ENCODE measurements around the gene UBE2D2. TPM values are rescaled to one million over a fixed set of nuclear protein-coding genes. Genes with fewer than 3 reads are reported as not detected.
"Not testable (repeated sequence)": the region's sequence is repeated elsewhere in the genome, so short reads cannot be mapped to it uniquely, and the experiment has no call there.

The UBE2D2 gene
- total RNA-seq, 1 donor from 2014 or later = 214 TPM

- H3K4me1 Mint-ChIP-seq (ENCODE audit: unreplicated experiment) = peaks cover 45% of the 10 kb centered on the region
- H3K27me3 Mint-ChIP-seq (ENCODE audit: unreplicated experiment) = peaks cover 2% of the 10 kb centered on the region
- no peak overlapping the region for H3K27ac Mint-ChIP-seq (ENCODE audit: unreplicated experiment)
- no peaks in the 10 kb centered on the region for H3K9me3 Mint-ChIP-seq (ENCODE audit: unreplicated experiment)
- no peak overlapping the region for H3K4me3 Mint-ChIP-seq (ENCODE audit: unreplicated experiment)
- H3K36me3 Mint-ChIP-seq (ENCODE audit: low read depth, unreplicated experiment) = peaks cover 6% of the 10 kb centered on the region
- TF ChIP-seq, protein P1, sequence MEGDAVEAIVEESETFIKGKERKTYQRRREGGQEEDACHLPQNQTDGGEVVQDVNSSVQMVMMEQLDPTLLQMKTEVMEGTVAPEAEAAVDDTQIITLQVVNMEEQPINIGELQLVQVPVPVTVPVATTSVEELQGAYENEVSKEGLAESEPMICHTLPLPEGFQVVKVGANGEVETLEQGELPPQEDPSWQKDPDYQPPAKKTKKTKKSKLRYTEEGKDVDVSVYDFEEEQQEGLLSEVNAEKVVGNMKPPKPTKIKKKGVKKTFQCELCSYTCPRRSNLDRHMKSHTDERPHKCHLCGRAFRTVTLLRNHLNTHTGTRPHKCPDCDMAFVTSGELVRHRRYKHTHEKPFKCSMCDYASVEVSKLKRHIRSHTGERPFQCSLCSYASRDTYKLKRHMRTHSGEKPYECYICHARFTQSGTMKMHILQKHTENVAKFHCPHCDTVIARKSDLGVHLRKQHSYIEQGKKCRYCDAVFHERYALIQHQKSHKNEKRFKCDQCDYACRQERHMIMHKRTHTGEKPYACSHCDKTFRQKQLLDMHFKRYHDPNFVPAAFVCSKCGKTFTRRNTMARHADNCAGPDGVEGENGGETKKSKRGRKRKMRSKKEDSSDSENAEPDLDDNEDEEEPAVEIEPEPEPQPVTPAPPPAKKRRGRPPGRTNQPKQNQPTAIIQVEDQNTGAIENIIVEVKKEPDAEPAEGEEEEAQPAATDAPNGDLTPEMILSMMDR (IDR thresholded peaks at IDR 0.05; ENCODE audit: unreplicated experiment) = no peak
- no peak for DNase-seq (ENCODE audit: low spot score)
Measured at GRCh38 chr5:139575751-139576150, 14.6 kb downstream of the UBE2D2 start.

DNA sequence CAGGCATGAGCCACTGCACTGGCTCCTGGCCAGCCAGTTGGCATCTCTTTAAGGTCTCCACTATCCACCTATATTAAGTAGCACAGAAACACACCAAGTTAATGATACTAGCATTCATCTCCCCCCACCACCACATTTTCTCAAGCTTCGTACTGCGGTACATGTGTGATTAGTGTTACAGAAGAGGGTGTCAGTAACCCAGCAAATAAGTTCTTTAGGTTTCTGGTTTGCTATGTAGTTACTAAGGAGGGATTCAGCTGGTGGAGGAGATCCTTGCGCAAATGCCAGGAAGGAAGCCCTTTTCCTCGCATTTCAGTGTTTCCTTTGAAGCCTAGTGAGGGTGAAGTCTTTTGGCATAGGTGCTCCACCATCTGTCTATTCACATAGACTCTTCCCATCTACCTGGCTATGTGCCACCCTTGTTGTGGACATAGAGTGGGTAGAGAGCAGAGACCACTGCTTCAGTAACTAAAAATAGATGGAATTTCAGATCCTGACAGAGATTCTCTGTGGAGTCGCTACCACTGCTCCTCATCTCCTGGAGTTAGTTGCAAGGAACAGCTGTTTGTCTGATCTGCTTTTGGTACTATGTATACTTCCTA lies 16.7 kb downstream of the UBE2D2 start:
- H3K4me3 Mint-ChIP-seq (ENCODE audit: unreplicated experiment) = peak overlapping the region; percentile 81
- H3K27ac Mint-ChIP-seq (ENCODE audit: unreplicated experiment) = peak overlapping the region; percentile 78
- DNase-seq (ENCODE audit: low spot score) = no peak
- H3K27me3 Mint-ChIP-seq (ENCODE audit: unreplicated experiment) = peaks cover 2% of the 10 kb centered on the region
- H3K36me3 Mint-ChIP-seq (ENCODE audit: low read depth, unreplicated experiment) = peaks cover 6% of the 10 kb centered on the region
- peaks cover 30% of the 10 kb centered on the region for H3K4me1 Mint-ChIP-seq (ENCODE audit: unreplicated experiment)
- TF ChIP-seq, protein P1 (IDR thresholded peaks at IDR 0.05; ENCODE audit: unreplicated experiment) = no peak
- H3K9me3 Mint-ChIP-seq (ENCODE audit: unreplicated experiment) = no peaks in the 10 kb centered on the region

- Mint-ChIP-seq H3K4me3 (ENCODE audit: unreplicated experiment) (peak overlapping the region; percentile 81), H3K4me1 (ENCODE audit: unreplicated experiment) (peaks cover 30% of the 10 kb centered on the region), H3K27ac (ENCODE audit: unreplicated experiment) (peak overlapping the region; percentile 78), H3K9me3 (ENCODE audit: unreplicated experiment) (no peaks in the 10 kb centered on the region), H3K27me3 (ENCODE audit: unreplicated experiment) (peaks cover 2% of the 10 kb centered on the region), H3K36me3 (ENCODE audit: low read depth, unreplicated experiment) (peaks cover 6% of the 10 kb centered on the region)
- no peak for DNase-seq (ENCODE audit: low spot score)
- TF ChIP-seq, protein P1 (IDR thresholded peaks at IDR 0.05; ENCODE audit: unreplicated experiment) = no peak
Measured at GRCh38 chr5:139578325-139578724, 17.2 kb downstream of the UBE2D2 start.

- not testable (repeated sequence) for H3K9me3 Mint-ChIP-seq (ENCODE audit: unreplicated experiment); H3K4me3 Mint-ChIP-seq (ENCODE audit: unreplicated experiment); H3K27ac Mint-ChIP-seq (ENCODE audit: unreplicated experiment); DNase-seq (ENCODE audit: low spot score); H3K36me3 Mint-ChIP-seq (ENCODE audit: low read depth, unreplicated experiment); H3K27me3 Mint-ChIP-seq (ENCODE audit: unreplicated experiment)
- peaks cover 16% of the 10 kb centered on the region for H3K4me1 Mint-ChIP-seq (ENCODE audit: unreplicated experiment)
Measured at GRCh38 chr5:139582181-139582580, 21.0 kb downstream of the UBE2D2 start.

DNA sequence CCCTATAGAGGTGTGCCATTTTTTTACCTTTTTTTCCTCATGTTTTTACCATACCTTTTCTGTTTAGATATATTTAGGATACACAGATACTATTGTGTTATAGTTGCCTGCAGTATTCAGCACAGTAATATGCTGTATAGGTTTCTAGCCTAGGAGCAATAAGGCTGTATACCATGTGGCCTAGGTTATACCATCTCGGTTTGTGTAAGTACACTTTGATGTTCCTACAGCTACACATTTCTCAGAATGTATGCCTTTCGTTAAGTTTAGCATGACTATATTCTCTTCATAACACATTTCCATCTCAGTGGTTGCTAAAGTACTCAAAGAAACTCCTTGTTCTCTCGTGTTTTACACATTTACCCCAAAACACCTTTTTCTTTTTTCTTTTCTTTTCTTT lies 23.0 kb downstream of the UBE2D2 start:
- TF ChIP-seq, protein P1 (IDR thresholded peaks at IDR 0.05; ENCODE audit: unreplicated experiment) = no peak
- Mint-ChIP-seq H3K36me3 (ENCODE audit: low read depth, unreplicated experiment) (no peaks in the 10 kb centered on the region), H3K27me3 (ENCODE audit: unreplicated experiment) (no peaks in the 10 kb centered on the region)

DNA sequence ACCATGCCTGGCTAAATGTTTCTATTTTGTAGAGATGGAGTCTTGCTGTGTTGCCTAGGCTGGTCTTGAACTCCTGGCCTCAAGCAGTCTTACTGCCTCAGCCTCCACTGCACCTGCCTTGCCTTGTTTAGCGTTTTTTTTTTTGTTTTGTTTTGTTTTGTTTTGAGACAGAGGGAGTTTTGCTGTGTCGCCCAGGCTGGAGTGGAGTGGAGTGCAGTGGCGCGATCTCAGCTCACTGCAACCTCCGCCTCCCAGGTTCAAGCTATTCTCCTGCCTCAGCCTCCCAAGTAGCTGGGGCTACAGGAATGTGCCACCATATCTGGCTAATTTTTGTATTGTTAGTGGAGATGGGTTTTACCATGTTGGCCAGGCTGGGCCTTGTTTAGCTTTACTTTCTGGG lies 27.0 kb downstream of the UBE2D2 start:
- H3K36me3 Mint-ChIP-seq (ENCODE audit: low read depth, unreplicated experiment); DNase-seq (ENCODE audit: low spot score); H3K4me1 Mint-ChIP-seq (ENCODE audit: unreplicated experiment); H3K27ac Mint-ChIP-seq (ENCODE audit: unreplicated experiment); H3K9me3 Mint-ChIP-seq (ENCODE audit: unreplicated experiment); H3K4me3 Mint-ChIP-seq (ENCODE audit: unreplicated experiment); H3K27me3 Mint-ChIP-seq (ENCODE audit: unreplicated experiment): not testable (repeated sequence)

More for the DNA sequence above, 23.0 kb downstream of the UBE2D2 start:
- Mint-ChIP-seq H3K9me3 (ENCODE audit: unreplicated experiment) (no peaks in the 10 kb centered on the region), H3K4me3 (ENCODE audit: unreplicated experiment) (no peak overlapping the region), H3K4me1 (ENCODE audit: unreplicated experiment) (peaks cover 4% of the 10 kb centered on the region), H3K27ac (ENCODE audit: unreplicated experiment) (no peak overlapping the region)
- no peak for DNase-seq (ENCODE audit: low spot score)

Measured in endothelial cell (in vitro differentiated cells).